Ishikawa (cell line): ENCODE measurements around the gene BCAT1.

ENCODE experiments used
- CEBPB ChIP-seq: IDR thresholded peaks from 2 replicates; pipeline ENCODE4 v1.6.1; 2012
- EGR1 ChIP-seq: IDR thresholded peaks from 2 replicates; pipeline ENCODE4 v1.6.1; 2012
- RAD21 ChIP-seq: IDR thresholded peaks from 2 replicates; pipeline ENCODE4 v1.6.1; 2012; ENCODE audit warnings: low read depth
- ZBTB7A ChIP-seq: IDR thresholded peaks from 2 replicates; pipeline ENCODE4 v1.6.1; 2012; ENCODE audit warnings: low read depth
- TF ChIP-seq, protein P1 (sequence below): IDR thresholded peaks from 2 replicates; pipeline ENCODE4 v1.6.1; 2012; ENCODE audit warnings: low read depth, mild to moderate bottlenecking

DNA sequence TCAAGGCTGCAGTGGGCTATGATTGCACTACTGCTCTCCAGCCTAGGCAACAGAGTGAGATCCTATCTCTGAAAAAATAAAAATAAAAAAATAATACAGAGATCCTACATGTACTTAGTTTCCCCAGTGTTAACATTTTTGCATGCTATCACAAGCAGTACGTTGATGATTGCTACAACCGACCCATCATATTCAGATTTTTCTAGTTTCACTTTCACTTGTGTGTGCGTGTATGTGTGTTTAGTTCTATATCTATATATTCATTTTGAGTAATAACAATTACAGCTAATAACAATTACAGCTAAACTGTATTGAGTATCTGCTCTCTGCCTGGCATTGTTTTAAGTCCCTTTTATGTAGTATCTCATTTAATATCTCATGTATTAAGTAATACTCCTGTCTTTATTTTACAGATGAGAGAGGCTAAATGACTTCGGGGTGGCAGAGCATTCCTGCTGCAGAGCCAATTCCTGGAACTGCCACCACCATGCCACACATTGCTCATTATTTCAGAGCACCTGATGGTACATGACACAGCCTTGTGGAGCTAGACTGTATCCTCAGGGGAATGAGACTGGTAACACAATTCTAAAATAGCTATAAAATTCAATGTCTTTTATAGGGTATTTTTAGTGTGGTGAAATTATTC, 153.1 kb downstream of the BCAT1 start:
- TF ChIP-seq, protein P1, sequence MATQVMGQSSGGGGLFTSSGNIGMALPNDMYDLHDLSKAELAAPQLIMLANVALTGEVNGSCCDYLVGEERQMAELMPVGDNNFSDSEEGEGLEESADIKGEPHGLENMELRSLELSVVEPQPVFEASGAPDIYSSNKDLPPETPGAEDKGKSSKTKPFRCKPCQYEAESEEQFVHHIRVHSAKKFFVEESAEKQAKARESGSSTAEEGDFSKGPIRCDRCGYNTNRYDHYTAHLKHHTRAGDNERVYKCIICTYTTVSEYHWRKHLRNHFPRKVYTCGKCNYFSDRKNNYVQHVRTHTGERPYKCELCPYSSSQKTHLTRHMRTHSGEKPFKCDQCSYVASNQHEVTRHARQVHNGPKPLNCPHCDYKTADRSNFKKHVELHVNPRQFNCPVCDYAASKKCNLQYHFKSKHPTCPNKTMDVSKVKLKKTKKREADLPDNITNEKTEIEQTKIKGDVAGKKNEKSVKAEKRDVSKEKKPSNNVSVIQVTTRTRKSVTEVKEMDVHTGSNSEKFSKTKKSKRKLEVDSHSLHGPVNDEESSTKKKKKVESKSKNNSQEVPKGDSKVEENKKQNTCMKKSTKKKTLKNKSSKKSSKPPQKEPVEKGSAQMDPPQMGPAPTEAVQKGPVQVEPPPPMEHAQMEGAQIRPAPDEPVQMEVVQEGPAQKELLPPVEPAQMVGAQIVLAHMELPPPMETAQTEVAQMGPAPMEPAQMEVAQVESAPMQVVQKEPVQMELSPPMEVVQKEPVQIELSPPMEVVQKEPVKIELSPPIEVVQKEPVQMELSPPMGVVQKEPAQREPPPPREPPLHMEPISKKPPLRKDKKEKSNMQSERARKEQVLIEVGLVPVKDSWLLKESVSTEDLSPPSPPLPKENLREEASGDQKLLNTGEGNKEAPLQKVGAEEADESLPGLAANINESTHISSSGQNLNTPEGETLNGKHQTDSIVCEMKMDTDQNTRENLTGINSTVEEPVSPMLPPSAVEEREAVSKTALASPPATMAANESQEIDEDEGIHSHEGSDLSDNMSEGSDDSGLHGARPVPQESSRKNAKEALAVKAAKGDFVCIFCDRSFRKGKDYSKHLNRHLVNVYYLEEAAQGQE = no peak
- TF ChIP-seq RAD21 = no peak
- no peak for TF ChIP-seq ZBTB7A
- no peak for TF ChIP-seq EGR1
- TF ChIP-seq CEBPB = no peak
